CD4-positive, alpha-beta T cell treated with Interferon alpha-2 for 1 hour (primary cell): ENCODE data around the gene LMOD3.

Experiments used
- DNase-seq, 2 donors: peaks; one replicate each; pipeline ENCODE4 v3.0.0-alpha.2; 2020 to 2022

Gene LMOD3

DNA sequence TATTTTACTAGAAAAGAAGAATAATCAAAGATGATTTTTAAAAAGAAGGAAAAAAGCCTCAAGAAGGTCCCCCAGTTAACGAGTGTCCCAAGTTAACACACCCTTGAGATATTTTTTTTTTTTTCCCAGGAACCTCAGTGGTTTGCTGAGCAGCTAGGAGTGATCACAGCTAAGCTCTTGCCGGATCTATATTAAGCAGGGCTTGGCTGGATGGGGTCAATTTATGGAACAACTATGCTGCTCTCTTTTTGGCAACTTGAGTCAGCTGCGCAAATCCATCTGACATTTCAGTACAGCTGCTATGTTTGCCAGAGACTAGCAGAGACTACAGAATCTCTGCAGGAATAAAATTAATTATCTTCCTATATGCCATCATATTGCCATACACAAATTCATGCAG lies at the start of gene LMOD3:
Gene LMOD3 (minus strand): TSS at position 193 of the 400 bp plus-strand sequence. CDS start 209 bp downstream, outside the sequence.
- no peak for DNase-seq

DNA sequence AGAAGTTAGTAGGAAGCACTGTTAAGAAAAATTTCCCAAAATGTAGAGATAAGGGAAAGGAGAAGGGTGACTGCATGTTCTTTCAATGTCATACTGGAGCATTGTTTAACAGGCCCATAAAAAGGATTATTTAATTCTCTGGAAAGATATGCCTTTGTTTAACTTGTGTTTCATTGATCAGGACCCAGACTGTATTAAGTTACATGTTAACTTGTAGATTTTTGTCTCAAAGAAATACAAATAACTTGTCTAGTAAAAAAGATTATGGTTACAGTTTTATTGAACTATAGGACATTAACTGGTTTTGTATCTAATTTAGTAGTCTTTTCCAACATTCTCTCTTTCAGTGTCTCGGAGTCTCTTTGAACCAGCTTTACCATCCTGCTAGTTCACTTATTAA lies 49.7 kb upstream of the LMOD3 start:
- no peak for DNase-seq

GRCh38 chr3:69166446-69166845 lies 44.1 kb upstream of the LMOD3 start:
- DNase-seq = no peak

GRCh38 chr3:69165744-69166143 lies 43.3 kb upstream of the LMOD3 start:
- DNase-seq = no peak

- no peak for DNase-seq
Measured at GRCh38 chr3:69164296-69164695, 41.9 kb upstream of the LMOD3 start.

GRCh38 chr3:69162308-69162980 lies 40.0 kb upstream of the LMOD3 start:
- no peak for DNase-seq

DNA sequence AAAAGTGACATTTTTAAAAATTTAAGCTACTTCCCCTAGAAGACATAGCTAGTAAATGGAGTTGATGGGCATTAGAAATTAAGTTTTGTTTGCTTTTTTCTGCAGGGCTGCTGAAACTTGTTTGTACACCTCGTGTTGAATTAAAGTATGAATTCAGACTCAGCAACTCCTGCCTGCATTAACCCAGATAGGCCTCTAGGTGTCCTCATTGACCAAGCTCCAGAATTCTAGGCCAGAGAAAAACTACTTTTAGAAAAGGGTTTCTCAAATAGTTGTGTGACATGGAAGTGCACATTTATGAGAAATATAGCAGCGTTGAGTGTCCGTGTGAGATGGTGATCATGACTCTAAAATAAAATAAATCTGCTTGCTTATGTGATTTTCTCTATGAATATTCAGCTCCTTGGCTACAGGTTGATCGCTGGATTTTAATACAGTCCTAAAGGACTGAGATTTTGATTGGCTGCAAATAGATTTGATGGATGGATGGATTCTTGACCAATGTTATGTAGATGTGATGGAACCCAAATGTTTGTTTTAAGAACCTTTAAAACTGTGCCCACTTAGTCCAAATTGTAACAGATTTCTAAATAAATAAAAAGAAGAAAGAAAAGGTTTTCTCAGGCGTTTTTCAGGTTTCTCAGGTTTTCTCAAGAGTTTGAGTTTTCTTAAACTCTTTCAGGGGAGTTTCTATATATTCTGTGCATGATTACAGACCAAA lies 39.4 kb upstream of the LMOD3 start:
- peak; percentile 37 to 69 for DNase-seq

DNA sequence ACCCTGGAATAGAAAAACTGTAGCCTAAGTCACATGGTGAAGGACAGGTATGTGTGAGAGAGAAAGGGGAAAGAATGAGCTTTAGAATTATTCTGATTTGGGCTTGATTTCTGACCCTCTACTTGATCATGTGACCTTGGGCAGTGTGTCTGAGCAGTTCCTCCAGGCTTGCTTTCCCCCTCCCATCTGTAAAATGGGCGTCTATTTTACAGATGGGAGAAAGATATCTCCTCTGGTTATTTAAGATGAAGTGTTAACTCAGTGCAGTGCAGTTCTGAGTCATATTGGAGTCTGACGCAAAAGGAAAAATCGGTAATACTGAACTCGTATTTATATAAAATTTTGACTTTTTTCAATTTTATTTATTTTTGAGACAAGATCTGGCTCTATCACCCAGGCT lies 38.1 kb upstream of the LMOD3 start:
- DNase-seq = no peak

DNA sequence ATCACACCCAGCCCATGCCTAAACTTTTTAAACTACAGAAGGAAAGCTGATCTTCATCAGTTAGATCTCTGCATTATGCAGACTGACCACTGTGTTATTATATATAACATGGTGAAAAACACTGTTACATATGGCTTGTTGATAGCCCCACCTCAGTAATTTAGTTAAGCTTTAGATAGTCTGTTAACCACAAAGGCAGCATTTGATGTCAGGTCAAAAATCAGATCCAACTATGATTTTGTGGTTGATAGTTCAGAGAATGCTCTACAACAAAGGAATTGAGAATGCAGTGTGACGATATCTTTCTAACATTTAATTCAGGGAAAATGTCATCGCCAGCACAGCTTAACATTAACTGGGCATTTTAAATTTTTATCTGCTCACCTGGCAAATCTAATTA lies 37.7 kb upstream of the LMOD3 start:
- DNase-seq = no peak

DNA sequence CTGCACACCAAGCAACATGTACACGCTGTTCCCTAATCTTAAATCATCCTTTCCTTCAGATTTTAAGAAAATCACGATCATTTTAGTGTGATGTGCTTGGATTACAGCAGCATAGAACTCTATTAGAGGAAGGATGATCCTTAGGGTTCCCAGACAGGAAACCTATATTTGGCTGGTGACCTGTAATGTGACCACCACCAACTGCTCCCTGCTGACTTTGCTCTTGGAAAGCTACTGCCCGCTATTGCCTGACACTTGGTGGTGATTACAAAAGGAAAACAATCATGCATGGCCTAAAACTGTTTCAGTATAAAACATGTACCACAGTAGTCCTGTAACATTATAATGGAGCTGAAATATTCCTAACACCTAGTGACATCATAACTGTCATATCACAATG lies 27.2 kb upstream of the LMOD3 start:
- DNase-seq = no peak

DNA sequence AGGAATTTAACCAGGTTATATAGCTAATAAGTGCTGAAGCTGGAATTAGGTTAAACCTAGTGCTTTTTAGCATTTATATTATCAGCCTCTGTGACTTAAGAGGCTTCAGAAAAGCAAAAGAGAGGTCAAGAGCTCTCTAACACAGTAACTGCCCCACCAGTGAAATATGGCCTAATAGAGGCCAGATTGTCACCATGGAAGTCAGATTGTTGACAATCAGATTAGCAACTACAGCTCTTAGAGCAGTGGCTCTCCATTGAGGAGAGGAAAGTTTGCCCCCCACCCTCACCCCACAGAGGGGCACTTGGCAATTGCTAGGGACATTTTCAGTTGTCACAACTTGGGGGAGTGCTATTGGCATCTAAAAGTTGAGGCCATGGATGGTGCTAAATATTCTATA lies 23.3 kb upstream of the LMOD3 start:
- DNase-seq = no peak

GRCh38 chr3:69144631-69145245 lies 22.3 kb upstream of the LMOD3 start:
- no peak for DNase-seq

- DNase-seq = no peak
Measured at GRCh38 chr3:69143612-69144011, 21.2 kb upstream of the LMOD3 start.

- DNase-seq = no peak
Measured at GRCh38 chr3:69142797-69143454, 20.5 kb upstream of the LMOD3 start.

DNA sequence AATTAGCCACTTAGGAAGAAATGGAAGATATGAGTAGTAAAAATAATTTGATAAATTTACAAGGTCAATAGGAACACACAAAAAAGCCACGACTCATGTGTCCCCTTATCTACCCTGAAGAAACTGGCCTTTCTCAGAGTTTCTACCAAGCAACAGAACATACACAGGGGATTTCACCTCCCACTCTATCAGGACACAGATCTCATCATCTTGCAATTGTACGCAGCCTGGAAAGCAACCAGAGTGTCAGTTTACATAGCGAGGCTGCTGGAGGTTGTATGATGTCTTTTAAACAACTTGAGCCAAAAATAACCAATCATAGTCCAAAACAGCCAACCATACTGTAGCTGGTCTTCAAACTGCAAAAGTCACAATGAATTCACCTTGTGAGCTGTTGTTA lies 19.7 kb upstream of the LMOD3 start:
- no peak for DNase-seq

DNA sequence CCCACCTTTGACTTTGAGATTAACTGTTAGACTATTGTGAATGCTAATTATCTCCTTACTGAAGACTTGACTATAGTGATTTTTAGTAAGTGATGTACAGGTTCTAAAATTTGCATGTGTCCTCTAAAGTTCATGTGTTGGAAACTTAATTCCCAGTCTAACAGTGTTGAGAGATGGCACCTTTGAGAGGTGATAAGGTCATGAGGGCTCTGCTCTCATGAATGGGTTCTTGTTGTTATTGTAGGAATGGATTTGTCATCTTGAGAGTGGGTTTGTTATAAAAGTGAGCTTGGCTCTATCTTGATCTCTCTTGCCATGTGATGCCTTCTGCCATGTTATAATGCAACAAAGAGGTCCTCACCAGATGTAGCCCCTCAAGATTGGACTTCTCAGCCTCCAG lies 18.9 kb upstream of the LMOD3 start:
- DNase-seq = no peak

GRCh38 chr3:69137412-69137811 lies 15.0 kb upstream of the LMOD3 start:
- no peak for DNase-seq

DNA sequence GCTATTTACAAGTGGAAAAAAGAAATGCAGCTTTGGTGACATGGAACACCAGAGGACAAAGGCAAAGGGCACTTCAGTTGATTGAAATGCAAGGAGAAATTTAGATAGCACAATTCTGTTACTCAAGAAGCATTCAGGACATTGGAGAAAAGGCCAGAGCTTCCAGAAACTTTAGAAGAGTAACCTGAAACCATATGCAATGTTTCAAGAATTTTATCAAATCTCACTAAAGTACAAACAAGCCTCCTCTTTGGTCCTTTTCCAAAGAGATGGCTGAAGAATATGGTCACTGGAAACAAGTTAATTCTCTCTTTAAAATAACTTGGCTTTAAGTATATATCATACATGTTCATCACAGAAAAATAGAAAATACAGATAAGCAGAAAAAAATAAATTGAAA lies 14.6 kb upstream of the LMOD3 start:
- DNase-seq = no peak

DNA sequence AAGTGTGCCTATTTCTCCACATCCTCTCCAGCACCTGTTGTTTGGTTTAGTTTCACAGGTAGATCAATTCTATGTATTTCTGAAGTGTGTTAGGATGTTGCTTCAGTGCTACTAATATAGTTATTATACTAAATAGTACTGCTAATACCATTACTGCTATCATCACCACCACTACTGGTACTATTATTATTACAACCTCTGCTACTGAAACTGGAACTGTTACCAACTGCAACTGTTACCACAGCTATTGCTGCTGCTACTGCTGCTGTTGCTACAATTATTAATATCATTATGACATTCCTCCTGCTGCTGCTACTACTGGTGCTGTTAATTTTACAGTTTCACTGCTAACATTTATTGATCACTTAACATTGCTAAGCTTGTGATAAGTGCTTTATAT lies 8.3 kb upstream of the LMOD3 start:
- DNase-seq = no peak

DNA sequence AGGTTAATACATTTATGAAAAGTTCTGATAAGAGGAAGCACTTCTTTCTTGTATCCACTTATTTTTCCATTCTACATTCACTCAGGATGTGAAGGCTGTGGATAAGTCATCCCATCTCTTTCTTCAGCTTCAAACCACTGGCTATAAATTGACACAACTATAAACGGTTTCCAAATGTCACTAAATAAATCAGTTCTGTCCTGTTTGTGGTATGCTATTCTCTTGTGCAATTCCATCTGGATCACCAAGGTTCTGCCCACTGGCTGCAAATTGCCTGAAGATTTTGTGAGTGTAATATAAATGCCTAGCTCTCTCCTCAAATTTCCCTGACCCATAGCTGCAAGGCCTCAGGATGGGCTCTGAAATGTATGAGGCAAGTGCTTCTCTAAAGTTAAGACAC lies 7.1 kb upstream of the LMOD3 start:
- no peak for DNase-seq

DNA sequence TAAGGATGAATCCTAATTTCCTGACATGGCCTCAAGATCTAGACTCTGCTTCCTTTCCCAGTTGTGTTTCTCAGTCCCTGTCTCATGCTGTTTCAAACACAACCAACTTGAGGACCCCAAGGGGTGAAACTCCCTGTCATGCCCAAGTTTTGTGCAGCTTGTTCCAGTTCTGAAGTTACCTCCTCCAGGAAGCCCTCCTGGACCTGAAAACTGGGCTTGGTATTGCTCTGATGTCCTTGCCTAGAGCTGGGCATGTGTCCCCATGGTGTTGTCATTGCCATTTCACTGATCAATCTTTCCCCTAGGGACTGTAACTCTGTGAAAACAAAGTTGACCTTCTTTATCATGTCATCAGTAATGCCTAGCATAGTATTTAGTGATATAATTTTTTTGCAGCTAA lies 6.1 kb upstream of the LMOD3 start:
- DNase-seq = no peak

- DNase-seq = no peak
Measured at GRCh38 chr3:69126999-69127398, 4.6 kb upstream of the LMOD3 start.

- no peak for DNase-seq
Measured at GRCh38 chr3:69126216-69126615, 3.8 kb upstream of the LMOD3 start.

- no peak for DNase-seq
Measured at GRCh38 chr3:69121950-69122349, 445 bp downstream of the LMOD3 start.
